Stomach (tissue), 4 donors: ENCODE measurements around the gene CRYBA1.
"Not testable (repeated sequence)": the region's sequence is repeated elsewhere in the genome, so short reads cannot be mapped to it uniquely, and the experiment has no call there.

ENCODE experiments used
- EP300 ChIP-seq: sonication (generic); formaldehyde crosslinking; IDR thresholded peaks from one replicate; pipeline ENCODE4 v1.6.1; 2017; ENCODE audit warnings: antibody characterized with exemption
- POLR2A ChIP-seq, 4 donors: fragments of 450-650 bp; IDR thresholded peaks; one replicate each; pipeline ENCODE4 v1.6.1; 2016; ENCODE audit warnings: antibody characterized with exemption in 4 of 4, control low read depth in 2 of 4, mild to moderate bottlenecking in 1 of 4, moderate library complexity in 1 of 4
- POLR2AphosphoS5 ChIP-seq, 3 donors: sonication (generic); formaldehyde crosslinking; IDR thresholded peaks; one replicate each; pipeline ENCODE4 v1.6.1; 2016; ENCODE audit warnings: antibody characterized with exemption in 3 of 3
- TF ChIP-seq, protein P1 (sequence below), 7 experiments: fragments of 450-650 bp in 4 of 7; fragments of 200-600 bp in 3 of 7; sonication (generic) in 3 of 7; IDR thresholded peaks; one replicate each; pipeline ENCODE4 v1.5.1; 2016 to 2019; ENCODE audit warnings: antibody characterized with exemption in 7 of 7, control low read depth in 2 of 7, mild to moderate bottlenecking in 1 of 7

DNA sequence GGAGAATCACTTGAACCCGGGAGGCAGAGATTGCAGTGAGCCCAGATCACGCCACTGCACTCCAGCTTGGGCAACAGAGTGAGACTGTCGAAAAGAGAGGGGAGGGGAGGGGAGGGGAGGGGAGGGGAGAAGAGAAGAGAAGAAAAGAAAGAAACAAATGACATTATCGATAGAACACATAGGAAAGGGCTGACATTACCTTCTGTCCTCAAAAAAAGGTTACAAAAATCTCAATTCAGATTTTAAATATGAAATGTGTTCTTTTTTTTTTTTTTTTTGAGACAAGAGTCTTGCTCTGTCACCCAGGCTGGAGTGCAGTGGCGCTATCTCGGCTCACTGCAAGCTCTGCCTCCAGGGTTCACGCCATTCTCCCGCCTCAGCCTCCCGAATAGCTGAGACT, 25.3 kb downstream of the CRYBA1 start:
- TF ChIP-seq, protein P1, sequence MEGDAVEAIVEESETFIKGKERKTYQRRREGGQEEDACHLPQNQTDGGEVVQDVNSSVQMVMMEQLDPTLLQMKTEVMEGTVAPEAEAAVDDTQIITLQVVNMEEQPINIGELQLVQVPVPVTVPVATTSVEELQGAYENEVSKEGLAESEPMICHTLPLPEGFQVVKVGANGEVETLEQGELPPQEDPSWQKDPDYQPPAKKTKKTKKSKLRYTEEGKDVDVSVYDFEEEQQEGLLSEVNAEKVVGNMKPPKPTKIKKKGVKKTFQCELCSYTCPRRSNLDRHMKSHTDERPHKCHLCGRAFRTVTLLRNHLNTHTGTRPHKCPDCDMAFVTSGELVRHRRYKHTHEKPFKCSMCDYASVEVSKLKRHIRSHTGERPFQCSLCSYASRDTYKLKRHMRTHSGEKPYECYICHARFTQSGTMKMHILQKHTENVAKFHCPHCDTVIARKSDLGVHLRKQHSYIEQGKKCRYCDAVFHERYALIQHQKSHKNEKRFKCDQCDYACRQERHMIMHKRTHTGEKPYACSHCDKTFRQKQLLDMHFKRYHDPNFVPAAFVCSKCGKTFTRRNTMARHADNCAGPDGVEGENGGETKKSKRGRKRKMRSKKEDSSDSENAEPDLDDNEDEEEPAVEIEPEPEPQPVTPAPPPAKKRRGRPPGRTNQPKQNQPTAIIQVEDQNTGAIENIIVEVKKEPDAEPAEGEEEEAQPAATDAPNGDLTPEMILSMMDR (IDR thresholded peaks at IDR 0.05) = not testable (repeated sequence)
- not testable (repeated sequence) for TF ChIP-seq POLR2AphosphoS5 (IDR thresholded peaks at IDR 0.05); EP300; POLR2A (IDR thresholded peaks at IDR 0.05)
